Measurements from ENCODE around the gene COQ8B.

The COQ8B gene

GRCh38 chr19:40672573-40673299 is 44.0 kb downstream of the COQ8B start:
- TF ChIP-seq, protein P1, sequence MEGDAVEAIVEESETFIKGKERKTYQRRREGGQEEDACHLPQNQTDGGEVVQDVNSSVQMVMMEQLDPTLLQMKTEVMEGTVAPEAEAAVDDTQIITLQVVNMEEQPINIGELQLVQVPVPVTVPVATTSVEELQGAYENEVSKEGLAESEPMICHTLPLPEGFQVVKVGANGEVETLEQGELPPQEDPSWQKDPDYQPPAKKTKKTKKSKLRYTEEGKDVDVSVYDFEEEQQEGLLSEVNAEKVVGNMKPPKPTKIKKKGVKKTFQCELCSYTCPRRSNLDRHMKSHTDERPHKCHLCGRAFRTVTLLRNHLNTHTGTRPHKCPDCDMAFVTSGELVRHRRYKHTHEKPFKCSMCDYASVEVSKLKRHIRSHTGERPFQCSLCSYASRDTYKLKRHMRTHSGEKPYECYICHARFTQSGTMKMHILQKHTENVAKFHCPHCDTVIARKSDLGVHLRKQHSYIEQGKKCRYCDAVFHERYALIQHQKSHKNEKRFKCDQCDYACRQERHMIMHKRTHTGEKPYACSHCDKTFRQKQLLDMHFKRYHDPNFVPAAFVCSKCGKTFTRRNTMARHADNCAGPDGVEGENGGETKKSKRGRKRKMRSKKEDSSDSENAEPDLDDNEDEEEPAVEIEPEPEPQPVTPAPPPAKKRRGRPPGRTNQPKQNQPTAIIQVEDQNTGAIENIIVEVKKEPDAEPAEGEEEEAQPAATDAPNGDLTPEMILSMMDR (IDR thresholded peaks at IDR 0.05) = no peak

- TF ChIP-seq, protein P1 (IDR thresholded peaks at IDR 0.05) = no peak
These were observed 44.6 kb downstream of the COQ8B start for GRCh38 chr19:40672038-40672437.

- TF ChIP-seq, protein P1 (IDR thresholded peaks at IDR 0.05) = no peak
These were observed 45.3 kb downstream of the COQ8B start for GRCh38 chr19:40671404-40671803.

- TF ChIP-seq, protein P1 (IDR thresholded peaks at IDR 0.05) = no peak
These were observed 47.6 kb downstream of the COQ8B start for GRCh38 chr19:40668991-40669614.

- TF ChIP-seq, protein P1 (IDR thresholded peaks at IDR 0.05) = no peak
These were observed 49.1 kb downstream of the COQ8B start for GRCh38 chr19:40667602-40668001.

DNA sequence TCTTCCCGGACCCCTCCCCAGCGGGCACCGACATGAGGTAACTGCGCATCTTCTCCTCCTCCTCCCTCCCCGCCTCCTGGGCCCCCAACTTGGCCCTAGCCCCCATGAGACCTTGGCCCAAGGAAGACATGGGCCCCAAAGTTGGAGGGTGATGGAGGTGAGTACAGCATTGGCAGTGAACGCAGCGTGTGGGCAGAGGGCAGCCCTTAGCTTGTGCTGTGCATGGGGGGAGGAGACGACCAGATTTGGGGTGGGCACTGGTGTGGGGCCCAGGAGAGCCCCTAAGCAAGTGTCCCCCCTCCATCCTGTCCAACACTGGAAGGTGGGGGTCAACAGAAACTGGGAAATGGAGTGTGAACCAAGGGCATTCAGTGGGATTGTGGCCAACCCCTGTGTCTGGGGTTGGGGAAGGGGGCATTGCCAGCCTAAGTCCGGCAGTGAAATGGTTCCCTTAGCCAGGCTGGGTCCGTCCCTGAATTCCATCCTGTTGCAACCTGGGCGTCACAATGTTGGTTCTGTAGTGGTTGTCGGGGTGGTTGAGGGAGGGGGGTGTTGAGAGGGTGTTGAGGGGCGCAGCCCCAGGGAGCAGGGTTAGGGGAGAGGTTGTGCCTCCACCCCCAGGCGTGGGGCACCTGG is 49.8 kb downstream of the COQ8B start:
- TF ChIP-seq, protein P1 (IDR thresholded peaks at IDR 0.05) = no peak

- TF ChIP-seq, protein P1 (IDR thresholded peaks at IDR 0.05) = no peak
These were observed 52.7 kb downstream of the COQ8B start for GRCh38 chr19:40663695-40664692.

Measured in LNCAP (cell line).